Esophagus muscularis mucosa (tissue), 4 donors: ENCODE data around the gene ZNF526.

Source experiments
- EP300 ChIP-seq: sonication (generic); formaldehyde crosslinking; IDR thresholded peaks from one replicate; pipeline ENCODE4 v1.6.1; 2017; ENCODE audit warnings: antibody characterized with exemption
- POLR2A ChIP-seq: fragments of 450-650 bp; IDR thresholded peaks from one replicate; pipeline ENCODE4 v1.6.1; 2017; ENCODE audit warnings: antibody characterized with exemption, moderate library complexity, mild to moderate bottlenecking, low read depth
- POLR2AphosphoS5 ChIP-seq, 2 donors: sonication (generic); formaldehyde crosslinking; IDR thresholded peaks; one replicate each; pipeline ENCODE4 v1.6.1; 2017; ENCODE audit warnings: antibody characterized with exemption in 2 of 2
- TF ChIP-seq, protein P1 (sequence below), 3 experiments: fragments of 200-600 bp in 2 of 3; fragments of 450-650 bp in 1 of 3; sonication (generic) in 2 of 3; IDR thresholded peaks; one replicate each; pipeline ENCODE4 v1.5.1; 2017 to 2019; ENCODE audit warnings: antibody characterized with exemption in 3 of 3, mild to moderate bottlenecking in 2 of 3, moderate library complexity in 1 of 3

DNA sequence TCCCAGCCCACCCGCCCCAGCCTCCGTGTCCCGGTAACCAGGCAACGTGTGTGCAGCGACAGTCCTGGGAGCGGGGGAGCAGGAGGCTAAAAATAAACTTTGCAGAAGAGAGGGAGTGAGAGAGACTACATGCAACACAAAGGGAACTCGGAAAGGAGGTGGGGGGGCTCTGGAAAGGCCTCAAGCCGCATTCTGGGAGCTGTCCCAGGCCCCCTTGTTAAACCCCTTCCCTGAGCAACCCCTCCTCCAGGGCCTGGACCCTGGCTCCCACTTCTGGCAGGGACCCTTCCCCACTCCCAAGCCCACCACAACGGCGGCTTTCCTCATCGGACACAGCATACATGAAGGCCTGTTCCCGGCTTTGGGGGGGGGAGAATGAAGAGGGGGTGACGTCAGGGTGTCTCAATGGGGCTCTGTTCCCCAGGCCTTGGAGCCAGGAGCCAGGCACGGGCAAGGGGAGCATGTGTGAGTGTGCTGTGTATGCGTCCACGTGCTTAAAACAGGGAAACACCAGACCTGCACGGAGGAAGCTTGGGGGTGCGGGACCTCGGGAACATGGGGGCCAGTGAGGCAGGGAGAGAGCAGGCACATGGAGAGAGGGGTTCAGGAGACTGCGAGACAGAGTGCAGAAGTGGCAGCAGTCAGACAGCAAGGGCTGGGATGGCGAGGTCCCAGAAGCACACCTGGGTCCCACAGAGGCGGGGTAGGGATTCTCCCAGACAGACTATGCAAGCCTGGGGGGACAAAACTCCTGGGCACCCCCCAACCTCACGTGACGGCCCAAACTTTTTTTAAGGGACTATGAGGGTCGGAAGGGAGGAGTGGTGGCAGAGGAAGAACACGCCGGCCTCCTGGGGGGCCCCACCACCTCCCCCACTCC is 32.5 kb downstream of the ZNF526 start:
- TF ChIP-seq POLR2A = no peak
- TF ChIP-seq, protein P1, sequence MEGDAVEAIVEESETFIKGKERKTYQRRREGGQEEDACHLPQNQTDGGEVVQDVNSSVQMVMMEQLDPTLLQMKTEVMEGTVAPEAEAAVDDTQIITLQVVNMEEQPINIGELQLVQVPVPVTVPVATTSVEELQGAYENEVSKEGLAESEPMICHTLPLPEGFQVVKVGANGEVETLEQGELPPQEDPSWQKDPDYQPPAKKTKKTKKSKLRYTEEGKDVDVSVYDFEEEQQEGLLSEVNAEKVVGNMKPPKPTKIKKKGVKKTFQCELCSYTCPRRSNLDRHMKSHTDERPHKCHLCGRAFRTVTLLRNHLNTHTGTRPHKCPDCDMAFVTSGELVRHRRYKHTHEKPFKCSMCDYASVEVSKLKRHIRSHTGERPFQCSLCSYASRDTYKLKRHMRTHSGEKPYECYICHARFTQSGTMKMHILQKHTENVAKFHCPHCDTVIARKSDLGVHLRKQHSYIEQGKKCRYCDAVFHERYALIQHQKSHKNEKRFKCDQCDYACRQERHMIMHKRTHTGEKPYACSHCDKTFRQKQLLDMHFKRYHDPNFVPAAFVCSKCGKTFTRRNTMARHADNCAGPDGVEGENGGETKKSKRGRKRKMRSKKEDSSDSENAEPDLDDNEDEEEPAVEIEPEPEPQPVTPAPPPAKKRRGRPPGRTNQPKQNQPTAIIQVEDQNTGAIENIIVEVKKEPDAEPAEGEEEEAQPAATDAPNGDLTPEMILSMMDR (IDR thresholded peaks at IDR 0.05) = no peak
- TF ChIP-seq POLR2AphosphoS5 (IDR thresholded peaks at IDR 0.05) = peak; percentile 21 to 31
- no peak for TF ChIP-seq EP300
